ENCODE data around the gene CDH23.
"Not testable (repeated sequence)": the region's sequence is repeated elsewhere in the genome, so short reads cannot be mapped to it uniquely, and the experiment has no call there.

Gene CDH23

GRCh38 chr10:71396711-71397295 is at the start of gene CDH23:
CDH23 (plus strand) TSS chr10:71396920; CDS start chr10:71439832, 42,912 bp downstream.
- DNase-seq (ENCODE audit: low read depth in 3 of 3, low spot score in 1 of 3) = no peak

- DNase-seq (ENCODE audit: low read depth in 3 of 3, low spot score in 1 of 3) = no peak
Measured at GRCh38 chr10:71347587-71348395, 48.9 kb upstream of the CDH23 start.

- DNase-seq (ENCODE audit: low read depth in 3 of 3, low spot score in 1 of 3) = no peak
Measured at GRCh38 chr10:71348850-71349249, 47.9 kb upstream of the CDH23 start.

GRCh38 chr10:71349406-71349805 is 47.3 kb upstream of the CDH23 start:
- DNase-seq (ENCODE audit: low read depth in 3 of 3, low spot score in 1 of 3) = no peak

- no peak for DNase-seq (ENCODE audit: low read depth in 3 of 3, low spot score in 1 of 3)
Measured at GRCh38 chr10:71351087-71351486, 45.6 kb upstream of the CDH23 start.

GRCh38 chr10:71351628-71352319 is 44.9 kb upstream of the CDH23 start:
- DNase-seq (ENCODE audit: low read depth in 3 of 3, low spot score in 1 of 3) = no peak

- no peak for DNase-seq (ENCODE audit: low read depth in 3 of 3, low spot score in 1 of 3)
Measured at GRCh38 chr10:71353639-71354038, 43.1 kb upstream of the CDH23 start.

GRCh38 chr10:71354776-71355175 is 41.9 kb upstream of the CDH23 start:
- no peak for DNase-seq (ENCODE audit: low read depth in 3 of 3, low spot score in 1 of 3)

GRCh38 chr10:71355886-71356285 is 40.8 kb upstream of the CDH23 start:
- DNase-seq (ENCODE audit: low read depth in 3 of 3, low spot score in 1 of 3) = no peak

GRCh38 chr10:71357792-71358265 is 38.9 kb upstream of the CDH23 start:
- no peak for DNase-seq (ENCODE audit: low read depth in 3 of 3, low spot score in 1 of 3)

GRCh38 chr10:71358277-71358676 is 38.4 kb upstream of the CDH23 start:
- no peak for DNase-seq (ENCODE audit: low read depth in 3 of 3, low spot score in 1 of 3)

- DNase-seq (ENCODE audit: low read depth in 3 of 3, low spot score in 1 of 3) = not testable (repeated sequence)
Measured at GRCh38 chr10:71358906-71359305, 37.8 kb upstream of the CDH23 start.

- DNase-seq (ENCODE audit: low read depth in 3 of 3, low spot score in 1 of 3) = no peak
Measured at GRCh38 chr10:71359364-71360046, 37.2 kb upstream of the CDH23 start.

- DNase-seq (ENCODE audit: low read depth in 3 of 3, low spot score in 1 of 3) = no peak
Measured at GRCh38 chr10:71360735-71361134, 36.0 kb upstream of the CDH23 start.

- no peak for DNase-seq (ENCODE audit: low read depth in 3 of 3, low spot score in 1 of 3)
Measured at GRCh38 chr10:71361581-71361980, 35.1 kb upstream of the CDH23 start.

GRCh38 chr10:71362141-71362540 is 34.6 kb upstream of the CDH23 start:
- no peak for DNase-seq (ENCODE audit: low read depth in 3 of 3, low spot score in 1 of 3)

GRCh38 chr10:71363936-71364335 is 32.8 kb upstream of the CDH23 start:
- no peak for DNase-seq (ENCODE audit: low read depth in 3 of 3, low spot score in 1 of 3)

- no peak for DNase-seq (ENCODE audit: low read depth in 3 of 3, low spot score in 1 of 3)
Measured at GRCh38 chr10:71365366-71365765, 31.4 kb upstream of the CDH23 start.

GRCh38 chr10:71366690-71367089 is 30.0 kb upstream of the CDH23 start:
- DNase-seq (ENCODE audit: low read depth in 3 of 3, low spot score in 1 of 3) = no peak

GRCh38 chr10:71367271-71367670 is 29.4 kb upstream of the CDH23 start:
- DNase-seq (ENCODE audit: low read depth in 3 of 3, low spot score in 1 of 3) = no peak

- DNase-seq (ENCODE audit: low read depth in 3 of 3, low spot score in 1 of 3) = no peak
Measured at GRCh38 chr10:71368176-71368575, 28.5 kb upstream of the CDH23 start.

All from stimulated activated CD4-positive, alpha-beta T cell treated with anti-CD3 and anti-CD28 coated beads, TNF-alpha, amount 100 ng/mL, for 1 hour (primary cell).